ENCODE results near the gene BRDT.

DNA sequence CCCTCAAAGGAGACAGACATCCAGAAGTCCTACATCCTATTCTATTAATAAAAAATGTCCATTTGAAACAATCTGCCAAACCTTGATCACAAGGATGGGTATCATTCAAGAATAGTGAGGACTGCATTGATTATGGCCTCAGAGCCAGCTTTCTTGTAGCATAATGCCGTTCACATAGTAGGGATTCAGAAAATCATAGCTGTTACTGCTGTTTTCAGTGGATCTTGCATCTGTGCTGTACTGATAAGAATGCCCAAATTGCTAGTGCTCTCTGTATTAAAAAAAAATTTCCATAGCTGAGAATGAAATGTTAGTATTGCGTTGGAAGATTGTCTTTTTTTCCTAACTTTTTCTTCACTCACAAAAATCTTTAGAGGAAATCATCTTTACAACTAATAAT is 19.1 kb downstream of the BRDT start:
- TF ChIP-seq, protein P1, sequence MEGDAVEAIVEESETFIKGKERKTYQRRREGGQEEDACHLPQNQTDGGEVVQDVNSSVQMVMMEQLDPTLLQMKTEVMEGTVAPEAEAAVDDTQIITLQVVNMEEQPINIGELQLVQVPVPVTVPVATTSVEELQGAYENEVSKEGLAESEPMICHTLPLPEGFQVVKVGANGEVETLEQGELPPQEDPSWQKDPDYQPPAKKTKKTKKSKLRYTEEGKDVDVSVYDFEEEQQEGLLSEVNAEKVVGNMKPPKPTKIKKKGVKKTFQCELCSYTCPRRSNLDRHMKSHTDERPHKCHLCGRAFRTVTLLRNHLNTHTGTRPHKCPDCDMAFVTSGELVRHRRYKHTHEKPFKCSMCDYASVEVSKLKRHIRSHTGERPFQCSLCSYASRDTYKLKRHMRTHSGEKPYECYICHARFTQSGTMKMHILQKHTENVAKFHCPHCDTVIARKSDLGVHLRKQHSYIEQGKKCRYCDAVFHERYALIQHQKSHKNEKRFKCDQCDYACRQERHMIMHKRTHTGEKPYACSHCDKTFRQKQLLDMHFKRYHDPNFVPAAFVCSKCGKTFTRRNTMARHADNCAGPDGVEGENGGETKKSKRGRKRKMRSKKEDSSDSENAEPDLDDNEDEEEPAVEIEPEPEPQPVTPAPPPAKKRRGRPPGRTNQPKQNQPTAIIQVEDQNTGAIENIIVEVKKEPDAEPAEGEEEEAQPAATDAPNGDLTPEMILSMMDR (optimal IDR thresholded peaks at IDR 0.05 in 1 of 3, IDR thresholded peaks at IDR 0.05 in 1 of 3, conservative IDR thresholded peaks at IDR 0.05 in 1 of 3; ENCODE audit: extremely low read depth in 1 of 3, insufficient read depth in 2 of 3, low read length in 3 of 3), result no peak
- TF ChIP-seq EZH2 (IDR thresholded peaks at IDR 0.05; ENCODE audit: low read length), result no peak

All from keratinocyte (primary cell).